OCI-M2 (cell line): Measurements from ENCODE around the gene NAA38.

Experiments used
- DNase-seq: peaks from one replicate; lab custom pipeline; 2025; ENCODE audit not compliant: unreplicated experiment; lab: John Stamatoyannopoulos, UW

NAA38 gene

GRCh38 chr17:7852919-7853690, 4.3 kb downstream of the NAA38 start:
- DNase-seq, result no peak

GRCh38 chr17:7852262-7852670, 5.1 kb downstream of the NAA38 start:
- no peak for DNase-seq

GRCh38 chr17:7851438-7852261, 5.7 kb downstream of the NAA38 start:
- no peak for DNase-seq

GRCh38 chr17:7850701-7851437, 6.5 kb downstream of the NAA38 start:
- no peak for DNase-seq

GRCh38 chr17:7849751-7850504, 7.4 kb downstream of the NAA38 start:
- no peak for DNase-seq

DNA sequence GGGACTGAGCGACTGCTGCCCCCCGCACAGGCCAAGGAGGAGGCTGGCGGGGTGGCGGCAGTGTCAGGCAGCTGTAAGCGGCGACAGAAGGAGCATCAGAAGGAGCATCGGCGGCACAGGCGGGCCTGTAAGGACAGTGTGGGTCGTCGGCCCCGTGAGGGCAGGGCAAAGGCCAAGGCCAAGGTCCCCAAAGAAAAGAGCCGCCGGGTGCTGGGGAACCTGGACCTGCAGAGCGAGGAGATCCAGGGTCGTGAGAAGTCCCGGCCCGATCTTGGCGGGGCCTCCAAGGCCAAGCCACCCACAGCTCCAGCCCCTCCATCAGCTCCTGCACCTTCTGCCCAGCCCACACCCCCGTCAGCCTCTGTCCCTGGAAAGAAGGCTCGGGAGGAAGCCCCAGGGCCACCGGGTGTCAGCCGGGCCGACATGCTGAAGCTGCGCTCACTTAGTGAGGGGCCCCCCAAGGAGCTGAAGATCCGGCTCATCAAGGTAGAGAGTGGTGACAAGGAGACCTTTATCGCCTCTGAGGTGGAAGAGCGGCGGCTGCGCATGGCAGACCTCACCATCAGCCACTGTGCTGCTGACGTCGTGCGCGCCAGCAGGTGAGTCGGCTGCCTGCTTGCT, 8.1 kb downstream of the NAA38 start:
- no peak for DNase-seq

- DNase-seq, result no peak
Measured at GRCh38 chr17:7848739-7849129, 8.6 kb downstream of the NAA38 start.

GRCh38 chr17:7848131-7848579, 9.2 kb downstream of the NAA38 start:
- DNase-seq, result no peak

GRCh38 chr17:7846765-7847661, 10.3 kb downstream of the NAA38 start:
- no peak for DNase-seq

DNA sequence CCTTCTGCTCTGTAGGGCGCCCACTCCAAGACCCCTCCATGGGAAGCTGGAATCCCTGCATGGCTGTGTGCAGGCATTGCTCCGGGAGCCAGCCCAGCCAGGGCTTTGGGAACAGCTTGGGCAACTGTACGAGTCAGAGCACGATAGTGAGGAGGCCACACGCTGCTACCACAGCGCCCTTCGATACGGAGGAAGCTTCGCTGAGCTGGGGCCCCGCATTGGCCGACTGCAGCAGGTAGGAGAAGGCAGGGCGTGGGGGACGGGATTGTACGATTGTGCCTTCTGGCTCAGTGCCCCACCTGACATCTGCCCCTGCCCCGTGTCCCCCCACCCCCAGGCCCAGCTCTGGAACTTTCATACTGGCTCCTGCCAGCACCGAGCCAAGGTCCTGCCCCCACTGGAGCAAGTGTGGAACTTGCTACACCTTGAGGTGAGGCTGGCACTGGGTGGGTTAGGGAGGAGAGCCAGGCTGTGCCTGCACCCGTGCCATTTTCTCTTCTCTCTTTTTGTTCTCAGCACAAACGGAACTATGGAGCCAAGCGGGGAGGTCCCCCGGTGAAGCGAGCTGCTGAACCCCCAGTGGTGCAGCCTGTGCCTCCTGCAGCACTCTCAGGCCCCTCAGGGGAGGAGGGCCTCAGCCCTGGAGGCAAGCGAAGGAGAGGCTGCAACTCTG, 11.2 kb downstream of the NAA38 start:
- DNase-seq, result no peak

DNA sequence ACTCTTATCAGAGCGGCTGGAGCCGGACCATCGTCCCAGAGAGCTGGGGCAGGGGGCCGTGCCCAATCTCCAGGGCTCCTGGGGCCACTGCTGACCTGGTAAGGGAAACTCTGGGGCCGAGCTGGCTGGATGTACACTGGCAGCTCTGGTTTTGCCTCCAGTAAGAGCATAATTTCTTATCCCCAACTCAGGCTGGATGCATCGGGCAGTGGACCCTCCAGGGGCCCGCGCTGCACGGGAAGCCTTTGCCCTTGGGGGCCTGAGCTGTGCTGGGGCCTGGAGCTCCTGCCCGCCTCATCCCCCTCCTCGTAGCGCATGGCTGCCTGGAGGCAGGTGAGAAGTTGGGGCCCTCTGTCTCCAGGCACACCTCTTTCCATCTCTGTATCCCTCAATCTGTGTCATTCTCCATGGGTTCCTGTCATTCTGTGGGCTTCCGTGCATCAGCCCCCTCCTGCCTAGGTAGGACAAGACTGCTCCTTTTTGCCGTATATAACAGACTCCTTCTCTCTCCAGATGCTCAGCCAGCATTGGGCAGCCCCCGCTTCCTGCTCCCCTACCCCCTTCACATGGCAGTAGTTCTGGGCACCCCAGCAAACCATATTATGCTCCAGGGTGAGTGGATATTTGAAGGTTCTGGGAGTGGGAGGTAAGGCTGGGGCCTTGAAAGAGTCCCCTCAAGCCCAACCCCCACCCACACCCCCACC, 11.8 kb downstream of the NAA38 start:
- DNase-seq, result no peak

DNA sequence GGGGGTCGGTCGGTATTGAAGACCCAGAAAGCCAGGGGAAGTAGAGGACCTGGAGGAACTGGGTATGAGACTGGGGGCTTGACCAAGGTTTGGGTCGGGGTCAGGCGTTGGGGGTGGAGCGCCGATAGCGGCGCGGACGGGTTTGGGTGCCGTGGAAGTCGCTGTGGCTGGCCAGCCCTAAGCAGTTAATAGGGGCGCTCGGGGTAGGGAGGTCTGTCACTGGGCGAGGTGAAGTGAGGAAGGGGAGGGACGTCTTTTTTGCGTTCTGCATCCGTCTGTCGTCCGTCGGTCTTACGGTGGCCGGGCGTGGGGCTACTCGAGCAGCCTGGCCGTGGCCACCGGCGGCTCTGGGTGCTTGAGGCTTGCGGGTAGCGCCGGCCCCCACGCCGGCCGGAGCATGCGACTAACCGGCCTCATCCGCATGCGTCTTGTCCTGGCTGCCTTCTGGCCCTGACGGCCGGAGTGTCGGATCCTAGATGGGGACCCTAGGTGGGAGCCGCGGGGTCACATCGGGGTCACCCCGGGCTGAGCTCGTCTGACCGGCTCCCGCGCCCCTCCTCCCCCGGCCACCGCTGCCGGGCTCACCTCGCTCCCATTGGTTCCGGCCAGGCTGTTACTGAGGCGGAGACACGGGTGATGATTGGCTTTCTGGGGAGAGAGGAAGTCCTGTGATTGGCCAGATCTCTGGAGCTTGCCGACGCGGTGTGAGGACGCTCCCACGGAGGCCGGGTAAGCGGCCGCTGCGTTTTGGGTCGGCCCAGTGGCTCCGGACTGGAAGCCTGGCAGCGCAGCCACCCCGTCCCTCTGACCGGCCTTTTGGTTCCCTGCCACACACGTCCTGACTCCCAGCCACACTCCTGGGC, 12.8 kb downstream of the NAA38 start:
- peak; percentile 39 for DNase-seq

DNA sequence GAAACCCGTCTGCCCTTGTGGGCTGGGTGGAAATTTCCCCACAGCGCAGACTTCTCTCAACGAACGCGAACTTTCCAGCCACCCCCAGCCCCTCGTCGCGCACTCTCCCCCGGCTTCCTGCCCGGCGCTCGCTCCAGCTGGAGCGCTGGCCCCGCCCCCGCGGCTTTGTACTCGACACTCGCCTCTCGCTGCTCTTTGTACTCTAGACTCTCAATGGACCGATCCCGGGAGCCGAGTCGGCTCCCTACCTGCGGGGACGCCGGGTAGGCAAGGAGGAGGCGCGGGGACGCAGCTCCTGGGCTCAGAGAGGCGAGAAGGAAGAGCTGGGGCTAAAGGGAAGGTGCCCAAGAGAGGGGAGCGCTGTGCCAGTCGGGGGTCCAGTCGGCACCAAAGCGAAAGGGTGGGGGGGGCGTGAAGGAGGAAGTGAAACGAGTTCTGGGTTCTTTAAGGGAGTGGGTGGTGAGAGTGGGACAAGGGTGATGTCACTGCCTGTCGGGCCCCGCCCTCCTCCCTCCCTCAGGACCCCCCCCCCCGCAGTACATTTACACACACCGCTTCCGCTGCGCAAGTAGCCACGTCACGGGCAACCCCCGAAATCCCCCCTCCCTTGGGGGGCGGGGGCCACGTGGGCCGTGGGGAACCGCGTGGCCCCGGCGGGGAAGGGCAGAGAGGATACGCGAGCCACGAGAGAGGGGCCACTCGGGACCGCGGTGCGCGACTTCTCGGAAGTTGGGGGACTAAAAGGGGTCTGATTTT, 13.6 kb downstream of the NAA38 start:
- no peak for DNase-seq

DNA sequence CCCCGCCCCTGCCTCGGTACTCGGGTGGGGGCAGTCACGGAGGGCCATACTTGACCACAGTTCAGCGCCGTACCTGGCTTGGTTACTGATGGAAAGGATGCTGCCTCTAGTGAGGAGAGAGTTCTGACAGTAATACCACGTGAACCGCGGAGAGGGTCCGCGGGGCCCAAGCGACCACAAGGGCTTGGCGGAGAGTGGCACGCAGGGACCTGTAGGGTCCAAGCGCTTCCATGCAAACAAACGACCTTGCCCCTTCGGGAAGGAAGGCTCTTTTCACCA, 14.2 kb downstream of the NAA38 start:
- DNase-seq, result no peak

GRCh38 chr17:7842380-7843256, 14.7 kb downstream of the NAA38 start:
- no peak for DNase-seq

DNA sequence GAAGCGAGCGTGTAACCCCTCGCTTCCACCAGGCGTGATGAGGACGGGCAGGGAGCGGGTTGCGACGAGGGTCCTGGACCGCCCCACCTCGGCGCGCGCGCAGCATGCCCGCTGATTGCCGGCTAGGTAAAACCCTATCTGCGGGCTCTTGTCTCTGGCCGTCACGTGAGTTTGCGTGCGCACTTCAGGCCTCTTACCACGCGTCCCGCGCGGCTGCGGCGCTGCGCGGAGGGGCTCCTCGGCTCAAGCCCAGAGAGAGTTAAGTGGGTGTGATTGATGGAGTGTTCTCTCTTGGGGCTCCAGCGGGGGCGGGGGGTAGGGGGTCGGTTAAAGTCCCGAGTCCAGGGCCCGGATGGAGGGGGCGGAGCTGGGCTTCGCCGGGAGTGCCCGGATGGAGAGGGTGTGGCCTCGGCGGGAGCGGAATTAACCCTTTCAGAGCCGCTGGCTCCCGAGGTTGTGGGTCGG, 15.4 kb downstream of the NAA38 start:
- peak; percentile 49 for DNase-seq
